ENCODE data around the gene MYBBP1A. TPM values are rescaled to one million over a fixed set of nuclear protein-coding genes. Genes with fewer than 3 reads are reported as not detected.

The MYBBP1A gene
- total RNA-seq, 1 experiment from 2014 or later, result 177 TPM

GRCh38 chr17:4505187-4505586 is 50.0 kb downstream of the MYBBP1A start:
- Histone ChIP-seq H3K4me3 (ENCODE audit: low read depth, low read length, poor library complexity, severe bottlenecking) (no peak overlapping the region), H3K36me3 (ENCODE audit: insufficient read depth, low read length, poor library complexity, severe bottlenecking) (no peaks in the 10 kb centered on the region), H3K9me3 (ENCODE audit: low read depth, low read length, poor library complexity, severe bottlenecking) (no peaks in the 10 kb centered on the region), H3K27me3 (replicated peaks; ENCODE audit: insufficient read depth, low read depth, low read length, poor library complexity) (peaks cover 21% of the 10 kb centered on the region), H3K4me1 (ENCODE audit: insufficient read depth, low read length, poor library complexity, severe bottlenecking) (no peaks in the 10 kb centered on the region), H3K27ac (ENCODE audit: low read depth, low read length, poor library complexity, severe bottlenecking) (no peak overlapping the region)
- BruUV-seq (replicated peaks), result no TSS peak
- CTCF ChIA-PET, result interaction anchor here (0.6 kb wide), 1 partner anchor 290 kb away, joined by 5 read pairs; no protein-coding TSS in a partner anchor
- no peak for DNase-seq (ENCODE audit: low spot score)
- TF ChIP-seq CTCF (conservative IDR thresholded peaks at IDR 0.05; ENCODE audit: low read depth, low read length) (no peak), EZH2 (IDR thresholded peaks at IDR 0.05; ENCODE audit: borderline replicate concordance, low read depth, low read length, poor library complexity, severe bottlenecking) (no peak)
- POLR2A ChIA-PET (ENCODE audit: low non-redundant PET), result no interaction called here
- intact Hi-C loops (cut with micrococcal nuclease; ENCODE audit: unreplicated experiment), result no loop called here

- BruUV-seq (replicated peaks), result no TSS peak
- no peaks in the 10 kb centered on the region for H3K9me3 ChIP-seq (ENCODE audit: low read depth, low read length, poor library complexity, severe bottlenecking)
- intact Hi-C loops (cut with micrococcal nuclease; ENCODE audit: unreplicated experiment), result no loop called here
- H3K4me3 ChIP-seq (ENCODE audit: low read depth, low read length, poor library complexity, severe bottlenecking), result no peak overlapping the region
- TF ChIP-seq EZH2 (IDR thresholded peaks at IDR 0.05; ENCODE audit: borderline replicate concordance, low read depth, low read length, poor library complexity, severe bottlenecking), result no peak
- TF ChIP-seq CTCF (conservative IDR thresholded peaks at IDR 0.05; ENCODE audit: low read depth, low read length), result no peak
- ChIA-PET CTCF (no interaction called here), POLR2A (ENCODE audit: low non-redundant PET) (no interaction called here)
- no peak overlapping the region for H3K27ac ChIP-seq (ENCODE audit: low read depth, low read length, poor library complexity, severe bottlenecking)
- DNase-seq (ENCODE audit: low spot score), result no peak
- H3K27me3 ChIP-seq (replicated peaks; ENCODE audit: insufficient read depth, low read depth, low read length, poor library complexity), result peaks cover 31% of the 10 kb centered on the region
- no peaks in the 10 kb centered on the region for H3K36me3 ChIP-seq (ENCODE audit: insufficient read depth, low read length, poor library complexity, severe bottlenecking)
- peaks cover 5% of the 10 kb centered on the region for H3K4me1 ChIP-seq (ENCODE audit: insufficient read depth, low read length, poor library complexity, severe bottlenecking)
Observed at GRCh38 chr17:4504188-4504587, 51.0 kb downstream of the MYBBP1A start.

- no peak overlapping the region for H3K4me3 ChIP-seq (ENCODE audit: low read depth, low read length, poor library complexity, severe bottlenecking)
- ChIA-PET CTCF (no interaction called here), POLR2A (ENCODE audit: low non-redundant PET) (no interaction called here)
- no peak overlapping the region for H3K27ac ChIP-seq (ENCODE audit: low read depth, low read length, poor library complexity, severe bottlenecking)
- no peaks in the 10 kb centered on the region for H3K9me3 ChIP-seq (ENCODE audit: low read depth, low read length, poor library complexity, severe bottlenecking)
- intact Hi-C loops (cut with micrococcal nuclease; ENCODE audit: unreplicated experiment), result no loop called here
- H3K27me3 ChIP-seq (replicated peaks; ENCODE audit: insufficient read depth, low read depth, low read length, poor library complexity), result peaks cover 33% of the 10 kb centered on the region
- H3K36me3 ChIP-seq (ENCODE audit: insufficient read depth, low read length, poor library complexity, severe bottlenecking), result no peaks in the 10 kb centered on the region
- TF ChIP-seq EZH2 (IDR thresholded peaks at IDR 0.05; ENCODE audit: borderline replicate concordance, low read depth, low read length, poor library complexity, severe bottlenecking), result no peak
- TF ChIP-seq CTCF (conservative IDR thresholded peaks at IDR 0.05; ENCODE audit: low read depth, low read length), result no peak
- BruUV-seq (replicated peaks), result no TSS peak
- peaks cover 8% of the 10 kb centered on the region for H3K4me1 ChIP-seq (ENCODE audit: insufficient read depth, low read length, poor library complexity, severe bottlenecking)
- no peak for DNase-seq (ENCODE audit: low spot score)
Observed at GRCh38 chr17:4503283-4504025, 51.7 kb downstream of the MYBBP1A start.

All from A673 (cell line).